Psoas muscle (tissue), 8 donors: ENCODE data around the gene CCDC7. TPM values are rescaled to one million over a fixed set of nuclear protein-coding genes. Genes with fewer than 3 reads are reported as not detected.
"Not testable (repeated sequence)": the region's sequence is repeated elsewhere in the genome, so short reads cannot be mapped to it uniquely, and the experiment has no call there.

Experiments used
- ATAC-seq, 4 donors: fragments of 200-7000 bp; cut with Tn5 transposase; one replicate each; pipeline ENCODE4 v1.9.1; 2020; ENCODE audit warnings: moderate library complexity in 3 of 4, mild to moderate bottlenecking in 2 of 4
- DNase-seq, 2 donors: peaks; one replicate each; pipeline ENCODE4 v3.0.0-alpha.2; 2020
- H3K27ac ChIP-seq: fragments of 200-600 bp; one replicate; pipeline ENCODE4 v1.8.0; 2022
- H3K27me3 ChIP-seq, 3 donors: fragments of 200-600 bp in 1 of 3; one replicate each; pipeline versions ENCODE4 v1.6.1 to v1.8.0; 2013 to 2022; ENCODE audit warnings: low read length in 2 of 3, mild to moderate bottlenecking in 2 of 3, moderate library complexity in 1 of 3; ENCODE audit not compliant: insufficient read depth in 3 of 3
- H3K36me3 ChIP-seq, 2 donors: fragments of 200-600 bp in 1 of 2; one replicate each; pipeline versions ENCODE4 v1.6.1 to v1.8.0; 2013 to 2022; ENCODE audit warnings: low read depth in 1 of 2, mild to moderate bottlenecking in 1 of 2, moderate library complexity in 1 of 2; ENCODE audit not compliant: insufficient read depth in 1 of 2
- H3K4me1 ChIP-seq: fragments of 200-600 bp; one replicate; pipeline ENCODE4 v1.8.0; 2022
- H3K4me3 ChIP-seq: fragments of 200-600 bp; one replicate; pipeline ENCODE4 v1.8.0; 2022; ENCODE audit warnings: mild to moderate bottlenecking
- H3K9me3 ChIP-seq: fragments of 200-600 bp; one replicate; pipeline ENCODE4 v1.8.0; 2022
- CTCF ChIP-seq: fragments of 200-600 bp; IDR thresholded peaks from one replicate; pipeline ENCODE4 v1.8.0; 2022; ENCODE audit warnings: antibody characterized with exemption
- WGBS, 3 donors: extraction: QIAGEN DNeasy Blood & Tissue Kit; methylation state at CpG; one replicate each; pipeline versions ENCODE4 v1.1.6 to v1.1.7; 2013; 5-methylcytosine and 5-hydroxymethylcytosine counted together
- intact Hi-C, 2 donors: fragments of 100-400 bp; cut with DNase I; formaldehyde crosslinking; loops; one replicate each; pipeline versions ENCODE4 v1.11.0 to v1.14.2; 2022
- polyA plus RNA-seq, 3 donors: library from polyadenylated mRNA; stranded (reverse); fragments of 200-250 nt; gene quantifications; one replicate each; pipeline ENCODE4 v1.2.3, GENCODE V29; 2013
- total RNA-seq, 4 donors: library from RNA; stranded (reverse); fragmentation: NEBNext Ultra II Directional in 2 of 4; extraction: Animal tissue kit (Norgen Biotek cat#: 25700) in 2 of 4; gene quantifications; one replicate each; pipeline versions ENCODE4 v1.2.1 to v1.2.4, GENCODE V29; 2021 to 2023
- donor health status: healthy with polysubstance abuse.
- donor health status: DM: no; HTN: no; CAD: no; lungs with moderate emphysema.
- donor health status: Bipolar disorder and iron deficiency.
- donor health status: healthy.
- donor health status: DM: yes; HTN: yes; CAD: no.
- donor health status: DM: no; HTN: no; CAD: no.
- donor health status: DM: no; HTN: no; CAD: no.
- donor health status: DM: yes; HTN: yes; CAD: no.

Gene CCDC7
- total and polyA plus RNA-seq, 7 donors = 0.85 to 20.4 (median 13.5) TPM

- H3K36me3 ChIP-seq = peaks cover 0 to 22% of the 10 kb centered on the region in 2 donors
- intact Hi-C loops = no loop called here
Measured at GRCh38 chr10:32461203-32461602, 15.3 kb downstream of the CCDC7 start.

GRCh38 chr10:32471232-32471631 lies 25.3 kb downstream of the CCDC7 start:
- 93 to 96% (median 93%) methylated on average over 1 of the region's 1 CpG for WGBS, 3 donors
- TF ChIP-seq CTCF = no peak
- DNase-seq (no peak), ATAC-seq (no peak)
- peaks cover 0 to 40% of the 10 kb centered on the region in 2 donors for H3K36me3 ChIP-seq
- intact Hi-C loops = no loop called here
- no peak overlapping the region for H3K27ac ChIP-seq
- no peaks in the 10 kb centered on the region for H3K4me1 ChIP-seq
- H3K4me3 ChIP-seq = no peak overlapping the region
- H3K27me3 ChIP-seq = no peaks in the 10 kb centered on the region
- H3K9me3 ChIP-seq = no peaks in the 10 kb centered on the region

More at GRCh38 chr10:32461203-32461602, 15.3 kb downstream of the CCDC7 start:
- TF ChIP-seq CTCF = no peak
- DNase-seq = no peak
- ATAC-seq = no peak
- Histone ChIP-seq H3K27me3 (no peaks in the 10 kb centered on the region), H3K9me3 (no peaks in the 10 kb centered on the region), H3K4me1 (no peaks in the 10 kb centered on the region), H3K27ac (no peak overlapping the region), H3K4me3 (no peak overlapping the region)
- 88 to 100% (median 89%) methylated on average over 1 of the region's 1 CpG for WGBS, 3 donors

GRCh38 chr10:32477499-32477898 lies 31.6 kb downstream of the CCDC7 start:
- 95 to 100% (median 95%) methylated on average over 1 of the region's 1 CpG for WGBS, 3 donors
- intact Hi-C loops = no loop called here
- H3K4me3 ChIP-seq = no peak overlapping the region
- H3K4me1 ChIP-seq = no peaks in the 10 kb centered on the region
- H3K27me3 ChIP-seq = no peaks in the 10 kb centered on the region
- H3K36me3 ChIP-seq = peaks cover 2 to 37% of the 10 kb centered on the region in 2 donors
- no peak for DNase-seq
- no peak for TF ChIP-seq CTCF
- no peak overlapping the region for H3K27ac ChIP-seq
- ATAC-seq = no peak
- peaks cover 16% of the 10 kb centered on the region for H3K9me3 ChIP-seq

- Histone ChIP-seq H3K4me3 (no peak overlapping the region), H3K27ac (no peak overlapping the region), H3K27me3 (no peaks in the 10 kb centered on the region), H3K9me3 (peaks cover 16% of the 10 kb centered on the region), H3K4me1 (no peaks in the 10 kb centered on the region), H3K36me3 (peaks cover 2 to 16% of the 10 kb centered on the region in 2 donors)
- DNase-seq (no peak), ATAC-seq (no peak)
- no peak for TF ChIP-seq CTCF
- intact Hi-C loops = no loop called here
Measured at GRCh38 chr10:32481606-32482005, 35.7 kb downstream of the CCDC7 start.

GRCh38 chr10:32483019-32483502 lies 37.1 kb downstream of the CCDC7 start:
- Histone ChIP-seq H3K36me3 (peaks cover 2 to 11% of the 10 kb centered on the region in 2 donors), H3K9me3 (peaks cover 16% of the 10 kb centered on the region)
- H3K4me1 ChIP-seq, H3K4me3 ChIP-seq, intact Hi-C loops, H3K27me3 ChIP-seq, ATAC-seq, DNase-seq, H3K27ac ChIP-seq: not testable (repeated sequence)

GRCh38 chr10:32488038-32488437 lies 42.1 kb downstream of the CCDC7 start:
- DNase-seq, intact Hi-C loops, H3K27me3 ChIP-seq, ATAC-seq, H3K4me1 ChIP-seq, H3K36me3 ChIP-seq, H3K9me3 ChIP-seq, H3K27ac ChIP-seq, H3K4me3 ChIP-seq: not testable (repeated sequence)
- WGBS, 3 donors = 87 to 94% (median 89%) methylated on average over 10 of the region's 10 CpGs
